IPS DF 6.9 (cell line): ENCODE results near the gene RBM38.
A peak's percentile ranks its signal among the peaks of the same experiment; 100 is the strongest.
"Not testable (repeated sequence)": the region's sequence is repeated elsewhere in the genome, so short reads cannot be mapped to it uniquely, and the experiment has no call there.

ENCODE experiments used
- DNase-seq: peaks from one replicate; pipeline ENCODE4 v3.0.0-alpha.2; 2013; ENCODE audit warnings: low read depth, low spot score
- H3K27ac ChIP-seq: one replicate; pipeline ENCODE4 v1.5.1; 2013; ENCODE audit warnings: low read length, control low read depth
- H3K27me3 ChIP-seq: 2 replicates; pipeline ENCODE4 v1.6.1; 2013; ENCODE audit warnings: mild to moderate bottlenecking, low read length; ENCODE audit not compliant: control insufficient read depth, insufficient read depth
- H3K36me3 ChIP-seq: 2 replicates; pipeline ENCODE4 v1.6.1; 2013; ENCODE audit warnings: low read length; ENCODE audit not compliant: control insufficient read depth, insufficient read depth
- H3K4me1 ChIP-seq: 2 replicates; pipeline ENCODE4 v1.6.1; 2013; ENCODE audit warnings: low read length; ENCODE audit not compliant: control insufficient read depth, insufficient read depth
- H3K4me3 ChIP-seq: 2 replicates; pipeline ENCODE4 v1.5.1; 2013; ENCODE audit warnings: mild to moderate bottlenecking, low read length
- H3K9me3 ChIP-seq: 2 replicates; pipeline ENCODE4 v1.6.1; 2013; ENCODE audit warnings: low read length, inconsistent platforms; ENCODE audit not compliant: control insufficient read depth, insufficient read depth
- WGBS: extraction: QIAGEN DNeasy Blood & Tissue Kit; methylation state at CpG from one replicate; pipeline ENCODE4 v1.1.7; 2013; ENCODE audit warnings: mixed read lengths, missing lambda C conversion rate; ENCODE audit not compliant: insufficient read length, insufficient coverage; 5-methylcytosine and 5-hydroxymethylcytosine counted together

Gene RBM38

GRCh38 chr20:57390604-57391438 lies at the start of gene RBM38:
Gene RBM38 (plus strand): TSS chr20:57391396. CDS start chr20:57391582, 186 bp downstream.
- no peaks in the 10 kb centered on the region for H3K9me3 ChIP-seq
- H3K27me3 ChIP-seq: no peaks in the 10 kb centered on the region
- peak within 1 kb of the TSS; percentile 61 for H3K4me3 ChIP-seq
- WGBS: no CpG with 5 or more reads among the region's 78 CpGs
- peaks cover 5% of the 10 kb centered on the region; the same call in 1 of the 2 replicates for H3K4me1 ChIP-seq
- peaks cover 13% of the 10 kb centered on the region for H3K36me3 ChIP-seq
- H3K27ac ChIP-seq: no peak within 1 kb of the TSS
- no peak for DNase-seq

GRCh38 chr20:57341663-57342062 lies 49.5 kb upstream of the RBM38 start:
- H3K9me3 ChIP-seq: no peaks in the 10 kb centered on the region
- no peak overlapping the region for H3K27ac ChIP-seq
- no peak for DNase-seq
- no peaks in the 10 kb centered on the region for H3K36me3 ChIP-seq
- H3K4me1 ChIP-seq: no peaks in the 10 kb centered on the region
- WGBS: no CpG with 5 or more reads among the region's 2 CpGs
- H3K4me3 ChIP-seq: no peak overlapping the region
- H3K27me3 ChIP-seq: no peaks in the 10 kb centered on the region

GRCh38 chr20:57342829-57343228 lies 48.4 kb upstream of the RBM38 start:
- H3K9me3 ChIP-seq: no peaks in the 10 kb centered on the region
- DNase-seq: no peak
- no CpG with 5 or more reads among the region's 2 CpGs for WGBS

DNA sequence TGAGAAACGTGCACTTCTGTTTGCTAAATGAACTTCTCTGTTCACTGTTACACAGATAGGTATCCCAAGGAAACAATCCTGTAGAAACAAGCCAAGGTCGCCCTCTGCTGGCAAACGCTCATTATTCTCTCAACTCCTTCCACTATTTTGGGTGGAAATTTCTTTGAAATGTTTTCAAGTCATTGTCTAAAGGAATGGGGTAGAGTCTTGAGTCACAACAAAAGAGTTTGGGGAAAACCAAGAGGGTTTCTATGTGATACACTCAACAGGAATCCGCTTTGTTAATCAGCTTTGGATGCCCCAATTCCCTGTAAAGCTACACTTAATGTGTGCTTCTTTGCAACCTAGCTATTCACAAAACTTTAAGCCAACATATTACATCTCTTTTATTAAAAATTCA lies 44.7 kb upstream of the RBM38 start:
- Histone ChIP-seq H3K36me3 (no peaks in the 10 kb centered on the region), H3K4me3 (no peak overlapping the region), H3K27ac (no peak overlapping the region), H3K27me3 (no peaks in the 10 kb centered on the region), H3K9me3 (no peaks in the 10 kb centered on the region), H3K4me1 (no peaks in the 10 kb centered on the region)
- DNase-seq: no peak
- WGBS: no CpG with 5 or more reads among the region's 4 CpGs

More at GRCh38 chr20:57342829-57343228, 48.4 kb upstream of the RBM38 start:
- no peaks in the 10 kb centered on the region for H3K36me3 ChIP-seq
- no peaks in the 10 kb centered on the region for H3K4me1 ChIP-seq
- H3K4me3 ChIP-seq: no peak overlapping the region
- H3K27me3 ChIP-seq: no peaks in the 10 kb centered on the region
- no peak overlapping the region for H3K27ac ChIP-seq

- DNase-seq: no peak
- no CpG with 5 or more reads among the region's 4 CpGs for WGBS
- Histone ChIP-seq H3K4me1 (no peaks in the 10 kb centered on the region), H3K27me3 (no peaks in the 10 kb centered on the region), H3K36me3 (no peaks in the 10 kb centered on the region), H3K27ac (no peak overlapping the region), H3K9me3 (no peaks in the 10 kb centered on the region), H3K4me3 (no peak overlapping the region)
These were observed 43.8 kb upstream of the RBM38 start for GRCh38 chr20:57347393-57347792.

DNA sequence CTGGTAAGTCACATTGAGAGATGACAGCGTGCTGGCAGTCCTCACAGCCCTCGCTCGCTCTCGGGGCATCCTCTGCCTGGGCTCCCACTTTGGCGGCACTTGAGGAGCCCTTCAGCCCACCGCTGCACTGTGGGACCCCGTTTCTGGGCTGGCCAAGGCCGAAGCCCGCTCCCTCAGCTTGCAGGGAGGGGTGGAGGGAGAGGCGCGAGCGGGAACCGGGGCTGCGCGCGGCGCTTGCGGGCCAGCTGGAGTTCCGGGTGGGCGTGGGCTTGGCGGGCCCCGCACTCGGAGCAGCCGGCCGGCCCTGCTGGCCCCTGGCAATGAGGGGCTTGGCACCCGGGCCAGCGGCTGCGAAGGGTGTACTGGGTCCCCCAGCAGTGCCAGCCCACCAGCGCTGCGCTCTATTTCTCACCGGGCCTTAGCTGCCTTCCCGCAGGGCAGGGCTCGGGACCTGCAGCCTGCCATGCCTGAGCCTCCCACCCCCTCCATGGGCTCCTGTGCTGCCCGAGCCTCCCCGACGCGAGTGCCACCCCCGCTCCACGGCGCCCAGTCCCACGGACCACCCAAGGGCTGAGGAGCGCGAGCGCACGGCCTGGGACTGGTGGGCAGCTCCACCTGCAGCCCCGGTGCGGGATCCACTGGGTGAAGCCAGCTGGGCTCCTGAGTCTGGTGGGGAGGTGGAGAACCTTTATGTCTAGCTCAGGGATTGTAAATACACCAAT lies 42.8 kb upstream of the RBM38 start:
- H3K27me3 ChIP-seq, H3K9me3 ChIP-seq, H3K36me3 ChIP-seq, DNase-seq, H3K27ac ChIP-seq, H3K4me3 ChIP-seq, H3K4me1 ChIP-seq: not testable (repeated sequence)
- no CpG with 5 or more reads among the region's 47 CpGs for WGBS

DNA sequence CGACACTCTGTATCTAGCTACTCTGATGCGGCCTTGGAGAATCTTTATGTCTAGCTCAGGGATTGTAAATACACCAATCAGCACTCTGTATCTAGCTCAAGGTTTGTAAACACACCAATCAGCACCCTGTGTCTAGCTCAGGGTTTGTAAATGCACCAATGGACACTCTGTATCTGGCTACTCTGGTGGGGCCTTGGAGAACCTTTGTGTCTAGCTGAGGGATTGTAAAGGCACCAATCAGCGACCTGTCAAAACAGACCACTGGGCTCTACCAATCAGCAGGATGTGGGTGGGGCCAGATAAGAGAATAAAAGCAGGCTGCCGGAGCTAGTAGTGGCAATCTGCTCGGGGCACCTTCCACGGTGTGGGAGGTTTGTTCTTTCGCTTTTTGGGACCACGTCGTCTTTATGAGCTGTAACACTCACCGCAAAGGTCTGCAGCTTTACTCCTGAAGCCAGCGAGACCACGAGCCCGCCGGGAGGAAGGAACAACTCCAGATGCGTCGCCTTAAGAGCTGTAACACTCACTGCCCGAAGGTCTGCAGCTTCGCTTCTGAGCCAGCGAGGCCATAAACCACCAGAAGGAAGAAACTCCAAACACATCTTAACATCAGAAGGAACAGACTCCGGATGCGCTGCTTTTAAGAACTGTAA lies 42.1 kb upstream of the RBM38 start:
- H3K4me1 ChIP-seq, H3K36me3 ChIP-seq, H3K4me3 ChIP-seq, H3K27ac ChIP-seq, DNase-seq, H3K9me3 ChIP-seq, H3K27me3 ChIP-seq: not testable (repeated sequence)
- WGBS: no CpG with 5 or more reads among the region's 21 CpGs

DNA sequence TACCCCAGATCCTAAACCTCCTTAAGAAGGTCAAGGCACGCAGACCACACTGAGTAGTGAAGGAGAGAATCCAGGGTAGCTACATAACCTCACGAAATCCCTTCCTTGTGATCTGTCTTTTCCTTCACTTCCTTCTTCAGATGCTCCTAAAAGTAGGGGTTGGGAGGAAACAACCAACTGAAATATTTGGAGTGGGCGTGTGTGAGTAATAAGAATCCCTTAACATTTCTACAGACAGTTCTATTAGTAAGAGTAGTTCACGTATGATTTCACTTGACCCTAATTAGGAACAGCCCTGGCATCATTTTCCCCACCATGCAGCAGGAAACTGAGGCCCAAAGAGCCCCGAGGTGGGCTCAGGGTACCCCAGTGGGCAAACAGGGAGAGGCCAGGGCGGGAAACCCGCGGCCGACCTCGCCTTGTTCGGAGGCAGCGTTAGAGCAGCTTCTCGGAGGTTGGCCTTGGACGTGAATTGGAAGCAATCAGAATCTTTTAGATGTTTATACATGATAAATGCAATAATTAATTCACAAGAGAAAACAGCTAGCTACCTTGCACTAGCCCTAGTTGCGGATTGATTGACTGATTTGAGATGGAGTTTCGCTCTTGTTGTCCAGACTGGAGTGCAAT lies 41.0 kb upstream of the RBM38 start:
- Histone ChIP-seq H3K36me3 (peaks cover 8% of the 10 kb centered on the region; the same call in 1 of the 2 replicates), H3K9me3 (no peaks in the 10 kb centered on the region), H3K4me1 (no peaks in the 10 kb centered on the region), H3K27me3 (no peaks in the 10 kb centered on the region), H3K27ac (no peak overlapping the region), H3K4me3 (no peak overlapping the region)
- DNase-seq: no peak
- WGBS: no CpG with 5 or more reads among the region's 16 CpGs

DNA sequence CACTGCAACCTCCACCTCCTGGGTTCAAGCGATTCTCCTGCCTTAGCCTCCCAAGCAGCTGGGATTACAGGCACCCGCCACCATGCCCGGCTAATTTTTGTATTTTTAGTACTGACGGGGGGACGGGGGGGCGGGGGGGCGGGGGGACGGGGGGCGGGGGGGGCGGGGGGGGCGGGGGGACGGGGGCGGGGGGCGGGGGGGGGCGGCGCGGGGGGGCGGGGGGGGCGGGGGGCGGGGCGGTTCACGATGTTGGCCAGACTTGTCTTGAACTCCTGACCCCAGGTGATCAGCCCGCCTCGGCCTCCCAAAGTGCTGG lies 40.5 kb upstream of the RBM38 start:
- WGBS: no CpG with 5 or more reads among the region's 24 CpGs
- not testable (repeated sequence) for H3K27ac ChIP-seq

More for the DNA sequence above, 40.5 kb upstream of the RBM38 start:
- not testable (repeated sequence) for H3K4me1 ChIP-seq, H3K9me3 ChIP-seq, DNase-seq, H3K27me3 ChIP-seq, H3K36me3 ChIP-seq
- H3K4me3 ChIP-seq: peak overlapping the region; percentile 56; the same call in 1 of the 2 replicates
